HG03575 (cell line): ENCODE data around the gene TSPAN18.

Source experiments
- ATAC-seq: cut with Tn5 transposase; IDR thresholded peaks from one replicate; pipeline ENCODE4 v1.9.1; 2021; ENCODE audit not compliant: unreplicated experiment, insufficient number of reproducible peaks, low FRiP score; ENCODE audit errors: extremely low read depth

TSPAN18 gene

GRCh38 chr11:44753961-44754645 lies 27.3 kb downstream of the TSPAN18 start:
- no peak for ATAC-seq

- ATAC-seq, result no peak
These were observed 28.3 kb downstream of the TSPAN18 start for GRCh38 chr11:44754876-44755555.

- ATAC-seq, result no peak
These were observed 29.1 kb downstream of the TSPAN18 start for GRCh38 chr11:44755556-44756523.

DNA sequence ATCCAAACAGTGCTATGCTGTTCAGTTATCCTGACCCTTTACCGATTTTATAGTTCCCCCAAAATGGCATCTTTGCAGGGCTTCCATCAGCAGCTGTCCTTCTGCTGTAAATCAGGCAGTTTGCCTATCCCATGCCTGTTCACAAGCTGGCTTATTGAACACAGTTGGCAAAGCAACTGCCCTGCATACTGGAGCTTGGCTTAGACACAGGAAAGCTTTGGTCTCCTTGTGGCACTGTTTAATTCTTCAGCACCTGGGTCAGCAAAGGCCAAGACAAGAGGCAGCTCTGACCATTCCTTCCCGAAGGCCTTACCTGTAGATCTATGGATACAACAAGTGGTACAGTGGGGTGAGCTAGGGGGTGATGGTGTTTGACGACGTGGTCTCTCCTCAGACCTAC lies 32.2 kb downstream of the TSPAN18 start:
- ATAC-seq, result no peak

GRCh38 chr11:44759743-44760476 lies 33.1 kb downstream of the TSPAN18 start:
- no peak for ATAC-seq

DNA sequence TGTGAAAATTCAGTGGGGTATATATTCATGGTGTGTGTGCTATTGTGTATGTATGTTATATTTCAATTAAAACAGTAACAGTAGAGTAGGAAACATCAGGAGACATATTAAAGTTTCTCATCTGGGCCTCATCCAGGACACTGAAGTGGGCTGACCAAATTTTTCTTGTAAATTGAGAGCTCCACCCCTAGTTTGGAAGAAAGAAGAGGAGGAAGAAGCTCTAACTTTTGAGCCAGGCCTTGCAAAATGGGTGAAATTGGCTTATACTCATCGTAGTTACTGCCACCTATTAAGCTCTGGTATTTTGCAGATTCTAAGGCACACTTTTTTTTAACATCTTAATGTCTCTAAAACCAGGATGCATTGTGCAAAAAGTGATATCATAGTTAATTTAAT lies 33.7 kb downstream of the TSPAN18 start:
- ATAC-seq, result no peak

DNA sequence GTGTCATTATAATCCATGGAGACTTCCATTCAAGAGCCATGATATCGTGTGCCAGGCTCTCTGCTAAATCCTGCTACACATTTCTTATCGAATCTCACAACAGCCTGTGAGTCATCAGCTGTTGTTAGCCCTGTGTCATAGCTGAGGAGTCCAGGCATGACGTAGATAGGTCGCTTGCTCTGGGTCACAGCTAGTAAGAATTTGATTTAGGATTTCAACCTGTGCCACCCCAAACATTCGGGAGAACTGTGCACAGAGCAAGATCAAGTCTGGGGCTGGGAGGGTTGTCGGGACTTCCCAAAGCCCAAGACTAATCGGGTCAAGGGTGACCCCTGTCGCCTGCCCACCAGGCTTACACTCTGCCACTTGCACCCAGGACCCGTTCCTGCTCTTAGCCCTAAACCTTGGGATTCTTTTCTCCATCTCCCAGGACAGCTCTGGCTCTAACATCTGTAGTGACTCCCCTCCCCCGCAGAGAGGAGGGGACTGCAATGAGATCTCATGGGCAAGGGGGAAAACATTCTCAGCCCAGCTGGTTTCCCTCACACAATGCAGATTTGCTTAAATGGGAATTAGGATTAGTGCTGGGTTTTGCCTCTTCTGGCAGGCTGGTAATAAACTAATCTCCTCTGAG lies 34.3 kb downstream of the TSPAN18 start:
- no peak for ATAC-seq

- no peak for ATAC-seq
These were observed 34.8 kb downstream of the TSPAN18 start for GRCh38 chr11:44761551-44761961.

DNA sequence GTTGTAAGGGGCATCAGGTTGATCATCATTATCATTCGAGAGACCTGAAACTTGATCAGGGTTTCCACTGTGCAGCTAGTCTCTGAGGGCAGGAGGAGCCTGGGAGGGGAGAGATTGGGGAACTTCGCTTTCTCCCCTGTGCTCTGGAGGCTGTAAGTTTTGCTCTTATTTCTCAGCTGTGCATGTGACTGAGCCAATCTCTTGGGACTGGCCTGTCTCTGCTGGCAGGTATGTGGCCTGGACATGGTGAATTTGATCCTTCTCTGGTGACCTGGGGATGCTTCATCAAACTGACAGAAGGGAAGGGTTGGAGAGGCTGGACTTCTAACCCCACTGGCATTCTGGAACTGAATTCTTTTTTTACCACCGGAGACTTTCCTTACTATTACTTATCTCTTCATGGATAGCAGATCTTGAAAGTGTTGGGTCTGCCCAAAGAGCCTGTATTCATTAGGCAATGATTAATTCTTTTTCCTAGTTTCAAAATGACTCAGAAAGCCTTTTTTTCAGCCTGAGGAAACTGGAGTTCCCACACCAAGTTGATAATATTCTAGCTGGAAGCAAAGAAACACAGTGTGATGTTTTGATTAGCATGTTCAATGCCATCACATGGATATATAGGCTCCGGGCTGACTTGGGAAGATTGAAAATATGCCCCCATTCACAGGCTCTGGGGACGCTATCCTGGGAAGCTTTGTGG lies 36.5 kb downstream of the TSPAN18 start:
- ATAC-seq, result no peak

- no peak for ATAC-seq
These were observed 37.8 kb downstream of the TSPAN18 start for GRCh38 chr11:44764583-44764982.

- no peak for ATAC-seq
These were observed 38.3 kb downstream of the TSPAN18 start for GRCh38 chr11:44765026-44765595.

DNA sequence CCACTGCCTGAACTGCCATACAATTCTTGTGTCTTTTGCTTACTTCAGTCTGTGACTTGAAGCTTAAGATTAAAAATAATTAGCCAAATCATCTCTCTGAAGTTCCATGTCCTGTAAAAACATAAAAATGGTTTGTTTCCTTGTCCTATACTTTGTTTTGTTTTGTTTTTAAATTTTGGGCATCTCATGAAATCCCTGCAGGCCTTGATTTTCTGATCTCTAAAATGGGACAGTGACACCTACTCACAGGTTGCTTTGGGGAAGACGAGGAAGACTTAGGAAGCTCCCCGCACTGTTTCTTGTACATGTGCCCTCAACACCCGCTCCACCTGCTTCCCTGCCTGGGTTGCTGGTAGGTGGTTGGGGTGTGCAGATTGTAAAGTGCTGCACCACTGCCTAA lies 38.9 kb downstream of the TSPAN18 start:
- ATAC-seq, result no peak

DNA sequence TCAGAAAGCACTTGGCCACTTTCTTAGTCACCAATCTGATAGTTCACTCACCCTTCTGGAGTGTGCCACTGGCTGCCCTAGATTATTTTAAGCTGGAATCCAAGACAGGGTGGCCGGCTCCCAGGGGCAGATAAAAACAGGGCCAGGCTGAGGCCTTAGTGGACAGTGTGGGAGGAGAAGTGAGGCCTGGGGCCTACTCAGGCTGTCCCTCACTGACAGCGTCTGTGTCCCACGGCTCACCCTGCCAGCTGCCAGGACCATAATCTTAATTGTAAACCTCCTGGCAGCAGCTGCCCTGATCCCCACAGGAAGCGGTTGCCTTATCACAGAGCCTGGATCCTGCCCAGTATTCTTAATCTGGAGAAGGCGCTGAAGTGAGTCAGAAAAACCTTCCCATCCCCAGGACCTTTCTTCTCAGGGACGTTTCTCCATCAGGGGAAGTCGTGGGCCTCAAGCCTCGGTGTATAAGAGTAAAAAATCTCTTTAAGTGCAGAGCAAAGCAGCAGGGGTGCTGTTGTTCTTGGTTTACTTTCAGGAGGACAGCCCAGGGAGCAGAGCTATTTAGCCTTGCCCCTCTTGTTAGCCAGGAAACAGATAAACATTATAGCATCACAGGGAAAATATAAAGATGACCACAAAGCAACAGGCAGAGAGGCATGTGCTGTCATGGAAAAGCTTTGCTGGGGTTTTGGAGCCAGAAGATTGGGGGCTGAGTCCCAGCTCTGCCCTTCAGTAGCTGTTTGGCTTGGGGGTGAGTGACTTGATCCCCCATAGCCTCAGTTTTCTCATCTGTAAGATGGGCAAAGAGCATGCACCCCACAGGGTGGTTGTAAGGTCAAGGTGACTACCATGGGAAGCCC lies 39.6 kb downstream of the TSPAN18 start:
- no peak for ATAC-seq

DNA sequence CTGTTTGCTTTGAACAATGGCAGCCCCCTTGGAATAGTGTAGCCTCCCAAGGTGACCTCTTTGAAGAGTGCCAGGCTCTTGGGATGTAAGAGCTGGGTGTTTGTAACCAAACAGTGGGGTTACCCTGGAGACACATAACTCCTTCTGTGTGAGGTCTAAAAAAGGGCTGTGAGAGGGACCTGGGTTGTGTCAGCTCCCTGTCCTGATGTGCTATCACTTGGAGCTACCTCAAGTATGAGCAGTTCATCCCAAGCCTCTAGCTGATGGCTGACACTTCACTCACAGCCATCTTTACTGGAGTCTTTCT lies 40.2 kb downstream of the TSPAN18 start:
- no peak for ATAC-seq

GRCh38 chr11:44767421-44767820 lies 40.7 kb downstream of the TSPAN18 start:
- no peak for ATAC-seq

GRCh38 chr11:44770401-44770800 lies 43.6 kb downstream of the TSPAN18 start:
- no peak for ATAC-seq

- ATAC-seq, result no peak
These were observed 44.5 kb downstream of the TSPAN18 start for GRCh38 chr11:44771252-44771734.
